ENCODE data around the gene TAF1A. TPM values are rescaled to one million over a fixed set of nuclear protein-coding genes. Genes with fewer than 3 reads are reported as not detected.

Gene TAF1A
- total and polyA plus RNA-seq, 2 of the 8 experiments (the other 6 are each of a cell fraction or from before 2014, with no cell fraction given) = 3.3 to 16.7 TPM

- no peak for TF ChIP-seq EZH2 (IDR thresholded peaks at IDR 0.05; ENCODE audit: low read depth, low read length, severe bottlenecking)
Observed at GRCh38 chr1:222616525-222616924, 26.8 kb upstream of the TAF1A start (continued).
